ENCODE measurements around the gene GDPGP1.
"Not testable (repeated sequence)": the region's sequence is repeated elsewhere in the genome, so short reads cannot be mapped to it uniquely, and the experiment has no call there.

GDPGP1 gene, protein sequence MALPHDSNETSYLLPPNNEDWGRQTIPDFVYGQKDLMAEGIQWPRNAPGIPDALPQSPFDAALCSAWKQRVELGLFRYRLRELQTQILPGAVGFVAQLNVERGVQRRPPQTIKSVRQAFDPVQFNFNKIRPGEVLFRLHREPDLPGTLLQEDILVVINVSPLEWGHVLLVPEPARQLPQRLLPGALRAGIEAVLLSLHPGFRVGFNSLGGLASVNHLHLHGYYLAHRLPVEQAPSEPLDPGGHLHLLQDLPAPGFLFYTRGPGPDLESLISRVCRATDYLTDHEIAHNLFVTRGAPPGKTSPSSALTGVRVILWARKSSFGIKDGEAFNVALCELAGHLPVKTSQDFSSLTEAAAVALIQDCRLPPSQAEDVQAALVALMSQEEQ

DNA sequence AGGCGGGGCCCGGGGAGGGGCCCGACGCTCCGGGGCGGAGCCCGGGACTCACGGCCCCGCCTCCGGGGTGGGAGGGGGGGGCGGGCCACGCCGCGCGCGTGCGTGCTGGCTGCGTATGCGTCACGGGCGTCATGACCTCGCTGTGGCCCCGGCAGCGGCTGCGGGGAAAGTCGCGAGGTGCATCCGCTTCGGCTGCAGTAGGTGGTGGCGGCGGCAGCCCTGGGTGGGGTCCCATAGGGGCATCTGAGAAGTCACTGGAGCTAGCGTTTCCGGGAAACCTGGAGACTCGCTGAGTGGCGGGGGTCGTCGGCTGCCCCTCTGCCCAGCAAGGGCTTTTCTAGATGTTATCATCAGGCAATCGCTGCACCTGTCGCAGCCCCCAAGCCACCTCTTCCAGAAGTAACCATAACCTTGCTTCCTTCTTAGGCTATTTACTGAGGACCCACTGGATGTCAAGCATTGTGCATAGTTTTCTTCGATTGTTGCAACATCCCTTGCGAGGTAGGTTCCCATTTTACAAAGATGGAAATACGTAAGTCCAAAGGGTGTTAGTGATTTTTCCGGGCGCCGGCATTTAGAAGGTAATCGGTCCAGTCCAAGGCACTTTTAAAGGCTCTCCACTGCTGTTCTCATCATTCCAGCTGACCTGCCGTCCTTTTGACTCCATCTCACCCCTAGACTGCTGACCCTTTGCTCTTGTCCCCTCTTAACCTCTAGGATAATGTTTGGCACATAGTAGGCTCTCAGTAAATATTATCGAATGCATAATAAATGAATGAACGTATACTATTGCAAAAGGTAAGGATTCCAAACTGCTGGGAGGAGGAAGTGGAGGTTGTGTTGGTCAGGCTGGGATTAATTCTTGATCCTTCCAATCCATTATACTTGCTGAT lies at the start of gene GDPGP1:
Gene GDPGP1, plus strand, starts transcription at position 114 of the 893 bp plus-strand sequence. CDS start 6,700 bp downstream, outside the sequence.
- TF ChIP-seq, protein P1, sequence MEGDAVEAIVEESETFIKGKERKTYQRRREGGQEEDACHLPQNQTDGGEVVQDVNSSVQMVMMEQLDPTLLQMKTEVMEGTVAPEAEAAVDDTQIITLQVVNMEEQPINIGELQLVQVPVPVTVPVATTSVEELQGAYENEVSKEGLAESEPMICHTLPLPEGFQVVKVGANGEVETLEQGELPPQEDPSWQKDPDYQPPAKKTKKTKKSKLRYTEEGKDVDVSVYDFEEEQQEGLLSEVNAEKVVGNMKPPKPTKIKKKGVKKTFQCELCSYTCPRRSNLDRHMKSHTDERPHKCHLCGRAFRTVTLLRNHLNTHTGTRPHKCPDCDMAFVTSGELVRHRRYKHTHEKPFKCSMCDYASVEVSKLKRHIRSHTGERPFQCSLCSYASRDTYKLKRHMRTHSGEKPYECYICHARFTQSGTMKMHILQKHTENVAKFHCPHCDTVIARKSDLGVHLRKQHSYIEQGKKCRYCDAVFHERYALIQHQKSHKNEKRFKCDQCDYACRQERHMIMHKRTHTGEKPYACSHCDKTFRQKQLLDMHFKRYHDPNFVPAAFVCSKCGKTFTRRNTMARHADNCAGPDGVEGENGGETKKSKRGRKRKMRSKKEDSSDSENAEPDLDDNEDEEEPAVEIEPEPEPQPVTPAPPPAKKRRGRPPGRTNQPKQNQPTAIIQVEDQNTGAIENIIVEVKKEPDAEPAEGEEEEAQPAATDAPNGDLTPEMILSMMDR (conservative IDR thresholded peaks at IDR 0.05): no peak
- H3K27ac ChIP-seq: peak within 1 kb of the TSS; percentile 84

DNA sequence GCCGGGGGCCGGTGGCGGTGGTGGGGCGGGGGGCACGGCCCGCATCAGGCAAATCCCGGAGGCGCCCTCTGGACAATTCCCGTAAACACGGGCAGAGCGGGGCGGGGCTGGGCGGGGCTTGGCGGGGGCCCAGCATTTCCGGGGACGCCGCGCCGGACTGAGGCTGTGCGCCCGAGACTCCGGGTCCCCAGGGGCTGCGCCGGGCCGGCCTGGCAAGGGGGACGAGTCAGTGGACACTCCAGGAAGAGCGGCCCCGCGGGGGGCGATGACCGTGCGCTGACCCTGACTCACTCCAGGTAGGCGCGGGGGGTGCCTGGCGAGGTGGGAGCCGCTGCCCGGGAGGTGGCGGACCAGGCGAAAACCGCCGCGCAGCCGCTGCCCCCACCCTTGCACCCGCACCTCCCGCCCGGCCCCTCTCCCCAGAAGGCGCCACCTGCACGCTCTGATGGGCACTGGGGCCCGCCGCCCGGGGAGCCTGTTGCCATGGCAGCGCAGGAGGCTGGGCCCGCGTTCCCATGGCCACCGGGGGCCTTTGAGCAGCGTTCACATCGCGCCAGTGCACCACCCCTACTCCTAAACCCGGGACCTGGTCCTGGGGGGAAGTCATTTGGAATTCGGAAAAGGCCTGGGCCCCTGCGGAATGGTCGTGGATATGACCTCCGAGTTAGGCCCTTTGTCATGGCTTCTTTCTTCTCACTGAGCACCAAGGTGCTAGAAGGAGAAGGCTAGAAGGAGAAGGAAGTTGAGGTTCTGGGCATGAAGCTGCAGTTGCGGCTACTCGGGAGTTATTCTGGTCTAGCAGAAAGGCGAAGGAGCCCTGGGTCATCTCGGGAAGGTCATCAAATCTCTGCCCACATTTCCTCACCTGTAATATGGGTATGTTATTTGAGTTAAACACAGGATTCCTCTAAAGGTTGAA lies 49.0 kb upstream of the GDPGP1 start:
- TF ChIP-seq, protein P1 (conservative IDR thresholded peaks at IDR 0.05): no peak
- H3K27ac ChIP-seq: peak overlapping the region; percentile 98

DNA sequence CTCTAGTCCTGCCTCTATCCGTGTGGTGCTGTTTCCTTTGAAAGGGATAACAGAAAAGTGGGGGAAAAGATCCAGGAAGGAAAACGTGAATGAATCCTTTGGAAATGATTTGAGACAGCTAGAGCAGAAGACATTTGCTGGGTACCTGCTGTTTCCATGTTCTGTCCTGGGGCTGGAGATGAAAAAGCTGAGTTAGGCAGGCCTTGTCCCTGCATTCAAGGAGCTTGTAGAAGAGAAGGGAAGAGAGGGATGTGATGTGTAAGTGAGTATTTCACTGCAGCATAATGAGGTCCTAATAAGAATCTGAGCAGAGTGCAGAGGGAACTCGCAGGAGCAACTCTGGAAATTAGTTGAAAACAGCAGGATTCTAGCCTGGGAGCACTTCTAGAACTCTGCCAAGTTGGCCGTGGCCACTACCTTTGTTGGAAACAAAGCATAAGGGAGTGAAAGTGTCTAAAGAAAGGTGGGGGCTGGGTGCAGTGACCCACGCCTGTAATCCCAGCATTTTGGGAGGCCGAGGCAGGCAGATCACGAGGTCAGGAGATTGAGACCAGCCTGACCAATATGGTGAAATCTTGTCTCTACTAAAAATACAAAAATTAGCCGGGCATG lies 46.6 kb upstream of the GDPGP1 start:
- TF ChIP-seq, protein P1 (conservative IDR thresholded peaks at IDR 0.05): no peak

DNA sequence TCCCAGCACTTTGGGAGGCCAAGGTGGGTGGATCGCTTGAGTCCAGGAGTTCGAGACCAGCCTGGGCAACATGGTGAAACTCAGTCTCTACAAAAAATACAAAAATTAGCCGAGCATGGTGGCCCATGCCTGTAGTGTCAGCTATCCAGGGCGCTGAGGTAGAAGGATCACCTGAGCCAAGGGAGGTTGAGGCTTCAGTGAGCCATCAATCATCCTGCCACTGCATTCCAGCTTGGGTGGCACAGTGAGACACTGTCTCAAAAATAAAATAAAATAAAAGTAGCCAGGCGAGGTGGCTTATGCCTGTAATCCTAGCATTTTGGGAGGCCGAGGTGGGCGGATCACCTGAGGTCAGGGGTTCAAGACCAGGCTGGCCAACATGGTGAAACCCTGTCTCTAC lies 45.9 kb upstream of the GDPGP1 start:
- not testable (repeated sequence) for H3K27ac ChIP-seq

More for the DNA sequence above, 46.6 kb upstream of the GDPGP1 start:
- H3K27ac ChIP-seq: peak overlapping the region; percentile 30; the same call in 1 of the 2 replicates

DNA sequence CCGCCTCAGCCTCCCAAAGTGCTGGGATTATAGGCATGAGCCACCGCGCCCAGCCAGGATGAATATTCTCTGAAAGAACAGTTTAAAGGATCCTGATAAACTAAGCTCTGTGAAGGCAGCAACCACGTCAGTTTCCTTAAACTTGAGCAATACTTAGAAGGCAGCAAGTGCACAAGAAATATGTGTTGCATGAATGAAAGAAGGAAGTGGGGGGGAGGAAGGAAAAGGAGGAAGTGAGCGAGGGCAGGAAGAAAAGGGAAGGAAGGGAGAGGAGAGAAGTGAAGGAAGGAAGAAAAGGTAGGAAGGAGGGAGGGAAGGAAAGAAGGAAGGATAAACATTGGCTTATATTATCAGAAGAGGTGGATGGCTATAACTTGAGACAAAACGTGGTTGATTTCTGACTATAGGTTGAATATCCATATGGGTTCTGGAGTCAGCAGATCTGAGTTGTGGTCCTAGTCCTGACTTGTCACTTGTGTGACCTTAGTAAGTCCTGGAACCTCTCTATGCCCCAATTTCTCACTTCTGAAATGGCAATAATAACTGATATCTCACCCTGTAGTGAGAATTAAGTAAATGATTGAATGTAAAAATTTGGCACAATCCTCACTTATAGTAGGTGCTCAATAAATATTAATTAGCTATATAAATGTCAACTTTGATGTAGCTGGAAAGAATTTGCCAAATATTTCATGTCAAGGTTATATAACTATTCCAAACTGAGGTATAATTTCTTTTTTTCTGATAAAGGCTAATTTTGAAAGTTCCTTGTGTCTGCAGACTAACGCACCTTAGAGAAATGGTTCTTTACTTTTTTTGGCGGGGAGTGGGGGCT lies 44.9 kb upstream of the GDPGP1 start:
- no peak overlapping the region for H3K27ac ChIP-seq
- TF ChIP-seq, protein P1 (conservative IDR thresholded peaks at IDR 0.05): no peak

DNA sequence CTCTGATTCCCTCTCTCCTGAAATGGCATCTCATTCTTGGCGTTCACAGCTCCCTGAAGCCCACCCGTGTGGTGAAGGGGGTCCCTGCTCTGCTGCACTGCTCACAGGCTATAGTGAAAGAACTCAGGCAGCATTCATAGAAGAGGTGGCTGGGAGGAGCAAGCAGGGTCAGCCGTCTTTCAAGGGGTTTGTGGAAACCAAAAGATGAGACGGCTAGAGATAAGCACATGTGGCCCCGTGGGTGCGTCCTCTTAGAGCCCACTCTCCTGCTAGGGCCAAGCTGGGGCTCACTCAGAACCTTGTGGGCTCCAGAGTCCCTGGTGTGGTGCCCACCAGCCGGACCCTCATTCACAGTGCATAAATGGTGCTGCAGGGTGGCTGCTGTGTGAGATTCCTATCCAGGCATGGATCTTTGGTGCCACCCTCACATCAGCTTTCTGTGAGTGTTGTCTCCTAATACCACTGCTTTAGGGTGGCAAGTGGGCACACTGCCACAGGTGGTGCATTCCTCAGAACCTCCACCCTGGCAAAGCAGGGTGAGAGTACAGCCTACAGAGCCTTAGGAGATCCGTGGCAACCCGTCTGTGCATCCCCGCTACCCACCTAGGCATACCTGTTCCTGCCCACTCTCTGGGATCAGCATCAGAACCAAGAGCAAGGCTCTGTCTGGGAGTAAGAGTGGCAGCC lies 44.1 kb upstream of the GDPGP1 start:
- peak overlapping the region; percentile 70; the same call in 1 of the 2 replicates for H3K27ac ChIP-seq
- TF ChIP-seq, protein P1 (conservative IDR thresholded peaks at IDR 0.05): no peak
